HG03139 (cell line): Measurements from ENCODE around the gene PNKD.
A peak's percentile ranks its signal among the peaks of the same experiment; 100 is the strongest.

Source experiments
- ATAC-seq: cut with Tn5 transposase; IDR thresholded peaks from one replicate; pipeline ENCODE4 v1.9.1; 2021; ENCODE audit not compliant: unreplicated experiment

The PNKD gene

DNA sequence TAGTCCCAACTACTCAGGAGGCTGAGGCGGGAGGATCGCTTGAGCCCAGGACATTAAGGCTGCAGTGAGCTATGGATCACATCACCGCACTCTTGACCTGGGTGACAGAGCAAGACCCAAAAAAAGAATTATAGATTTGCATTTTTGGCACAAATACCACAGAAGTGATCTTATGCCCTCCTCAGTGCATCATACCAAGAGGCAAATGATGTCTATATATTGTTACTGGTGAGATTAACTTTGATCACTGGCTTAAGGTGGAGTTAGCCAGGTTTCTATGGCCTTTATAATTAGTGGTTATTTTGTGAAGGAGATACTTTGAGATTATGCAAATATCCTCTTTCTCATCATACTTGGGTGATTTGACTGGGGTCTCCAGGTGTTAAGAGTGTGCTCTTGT lies 64.2 kb downstream of the PNKD start:
- ATAC-seq, result no peak

DNA sequence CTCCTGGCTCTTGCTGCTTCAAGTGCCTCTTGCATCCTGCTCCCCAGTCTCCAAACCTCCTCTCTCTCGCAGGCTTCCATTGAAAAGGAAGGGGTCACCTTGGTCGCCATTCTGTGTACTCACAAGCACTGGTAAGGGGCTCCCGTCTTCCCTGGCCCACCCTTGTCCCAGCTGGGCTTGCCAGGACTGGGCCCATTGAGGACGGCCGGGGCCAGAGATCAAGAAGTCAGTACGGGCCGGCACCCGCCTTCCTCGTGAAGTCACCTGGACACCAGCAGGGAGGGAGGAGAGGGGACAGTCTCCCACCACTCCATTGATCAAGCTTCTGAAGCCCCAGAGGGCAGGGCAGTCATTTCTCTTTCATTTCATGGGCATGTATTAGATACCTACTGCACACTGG lies 70.3 kb downstream of the PNKD start:
- no peak for ATAC-seq

DNA sequence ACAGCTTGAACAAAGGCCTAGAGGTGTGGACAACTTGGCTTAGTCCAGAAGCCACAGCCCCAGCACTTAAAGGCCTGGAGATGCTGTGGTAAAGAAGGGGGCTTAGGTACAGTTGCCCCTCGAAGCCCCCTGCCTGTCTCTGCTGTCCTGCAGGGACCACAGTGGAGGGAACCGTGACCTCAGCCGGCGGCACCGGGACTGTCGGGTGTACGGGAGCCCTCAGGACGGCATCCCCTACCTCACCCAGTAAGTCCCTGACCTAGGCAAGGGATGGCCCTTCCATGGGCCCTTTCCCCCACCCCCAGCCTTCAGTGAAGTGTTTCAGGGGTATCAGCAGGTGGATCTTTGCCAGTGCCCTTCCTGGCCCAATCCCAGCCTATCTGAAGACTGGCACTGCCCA lies 71.1 kb downstream of the PNKD start:
- ATAC-seq, result no peak

DNA sequence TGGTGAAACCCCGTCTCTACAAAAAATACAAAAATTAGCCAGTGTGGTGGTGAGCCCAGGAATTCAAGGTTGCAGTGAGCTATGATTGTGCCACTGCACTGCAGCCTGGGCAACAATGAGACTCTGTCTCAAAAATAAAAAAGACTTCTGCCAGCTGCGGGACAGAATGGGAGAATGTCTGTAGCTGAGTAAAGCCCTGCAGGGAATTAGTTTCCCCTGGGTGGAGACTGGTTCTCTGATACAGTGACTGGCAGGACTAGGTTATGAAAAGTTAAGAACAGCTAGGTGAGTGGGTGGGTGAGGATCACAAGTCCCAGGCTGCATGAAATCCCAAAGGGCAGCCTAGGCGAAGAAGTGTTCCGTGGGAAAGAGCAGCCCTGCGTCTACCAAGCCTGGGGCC lies 72.5 kb downstream of the PNKD start:
- no peak for ATAC-seq

GRCh38 chr2:218343591-218343990 lies 73.3 kb downstream of the PNKD start:
- no peak for ATAC-seq

DNA sequence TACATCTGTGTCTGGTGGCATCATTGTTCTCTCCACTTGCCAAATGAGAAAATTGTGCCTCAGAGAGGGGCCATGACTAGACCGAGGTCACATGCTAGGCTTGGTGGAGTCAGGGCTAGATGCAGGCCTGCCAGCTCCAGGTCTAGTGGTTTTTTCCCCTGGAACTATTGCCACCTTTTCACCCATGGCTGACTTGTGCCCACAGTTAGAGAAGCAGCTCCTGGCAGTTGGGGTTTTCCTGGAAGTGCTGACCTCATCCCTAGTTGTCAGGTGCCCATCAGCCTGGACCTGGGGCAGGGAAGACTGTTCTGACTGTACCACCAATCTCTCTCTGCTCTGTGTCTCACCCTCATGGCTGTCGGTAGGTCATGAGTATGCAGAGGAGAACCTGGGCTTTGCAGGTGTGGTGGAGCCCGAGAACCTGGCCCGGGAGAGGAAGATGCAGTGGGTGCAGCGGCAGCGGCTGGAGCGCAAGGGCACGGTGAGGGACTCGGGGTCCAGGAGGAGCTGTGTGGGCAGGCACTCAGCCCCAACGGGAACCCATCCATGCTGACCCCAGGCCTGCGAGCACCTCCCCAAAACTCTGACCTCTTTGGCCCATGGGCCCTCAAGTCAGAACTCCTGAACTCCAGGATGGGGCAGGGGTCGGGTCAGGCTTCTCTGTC lies 73.9 kb downstream of the PNKD start:
- ATAC-seq, result no peak

GRCh38 chr2:218344755-218345417 lies 74.6 kb downstream of the PNKD start:
- ATAC-seq, result no peak

GRCh38 chr2:218345491-218346236 lies 75.3 kb downstream of the PNKD start:
- ATAC-seq, result no peak

GRCh38 chr2:218347172-218347571 lies 76.9 kb downstream of the PNKD start:
- ATAC-seq, result no peak

- no peak for ATAC-seq
These were observed 83.7 kb downstream of the PNKD start for GRCh38 chr2:218354045-218354444.

DNA sequence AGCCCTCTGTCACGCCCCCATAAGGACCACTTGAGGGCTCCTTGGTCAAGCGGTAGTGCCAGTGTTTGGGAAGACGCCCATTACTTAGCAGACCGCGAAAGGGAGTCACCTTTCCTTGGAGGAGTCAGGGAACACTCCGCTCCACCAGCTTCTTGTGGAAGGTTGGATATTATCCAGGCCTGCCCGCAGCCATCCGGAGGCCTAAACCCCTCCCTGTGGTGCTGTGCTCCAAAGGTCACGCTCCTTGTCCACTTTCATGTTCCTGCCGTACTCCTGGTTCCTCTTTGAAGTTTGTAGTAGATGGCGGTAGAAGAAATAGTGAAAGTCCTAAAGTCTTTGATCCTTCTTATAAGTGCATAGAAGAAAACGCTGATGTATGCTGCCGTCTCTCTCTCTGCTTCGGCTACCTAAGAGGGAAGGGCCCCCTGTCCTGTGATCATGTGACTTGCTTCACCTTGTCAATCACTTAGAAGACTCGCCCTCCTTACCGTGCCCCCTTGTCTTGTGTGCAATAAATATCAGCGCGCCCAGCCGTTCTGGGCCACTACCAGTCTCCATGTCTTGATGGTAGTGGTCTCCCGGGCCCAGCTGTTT lies 84.6 kb downstream of the PNKD start:
- ATAC-seq, result no peak

GRCh38 chr2:218357236-218358177 lies 87.2 kb downstream of the PNKD start:
- no peak for ATAC-seq

DNA sequence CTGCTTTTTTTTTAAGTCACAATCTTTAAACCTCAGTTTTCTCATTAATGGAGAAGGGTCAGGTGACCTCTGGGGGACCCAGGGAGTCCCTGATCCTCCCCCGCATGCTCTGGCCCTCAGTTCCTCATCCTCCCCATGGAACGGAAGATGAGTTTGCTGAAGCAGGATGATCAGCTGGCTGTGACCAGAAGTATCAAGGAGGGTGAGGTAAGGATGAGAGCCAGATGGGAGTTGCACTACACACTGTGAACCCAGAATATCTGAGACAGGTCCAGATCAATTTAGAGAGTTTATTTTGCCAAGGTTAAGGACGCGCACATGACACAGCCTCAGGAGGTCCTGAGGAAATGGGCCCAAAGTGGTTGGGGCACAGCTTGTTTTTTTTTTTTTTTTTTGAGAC lies 90.1 kb downstream of the PNKD start:
- no peak for ATAC-seq

DNA sequence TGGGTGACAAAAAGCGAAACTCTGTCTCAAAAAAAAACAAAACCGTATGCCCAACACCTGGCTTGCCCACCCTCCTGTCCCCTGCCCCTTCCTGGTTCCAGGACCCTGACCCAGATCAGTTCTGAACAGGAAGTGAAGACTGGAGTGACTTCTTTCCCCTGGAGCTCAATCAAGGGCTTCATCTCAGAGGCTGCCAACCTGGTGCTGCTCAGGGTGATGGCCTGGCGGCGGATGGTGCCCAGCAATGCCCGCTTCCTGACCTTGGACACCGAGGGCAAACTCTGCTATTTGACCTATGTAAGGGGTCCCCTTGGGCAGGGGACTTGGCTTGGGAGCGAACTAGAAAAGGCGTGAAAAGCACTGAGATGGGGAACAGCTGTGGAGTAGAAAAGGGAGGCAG lies 92.3 kb downstream of the PNKD start:
- ATAC-seq, result no peak

DNA sequence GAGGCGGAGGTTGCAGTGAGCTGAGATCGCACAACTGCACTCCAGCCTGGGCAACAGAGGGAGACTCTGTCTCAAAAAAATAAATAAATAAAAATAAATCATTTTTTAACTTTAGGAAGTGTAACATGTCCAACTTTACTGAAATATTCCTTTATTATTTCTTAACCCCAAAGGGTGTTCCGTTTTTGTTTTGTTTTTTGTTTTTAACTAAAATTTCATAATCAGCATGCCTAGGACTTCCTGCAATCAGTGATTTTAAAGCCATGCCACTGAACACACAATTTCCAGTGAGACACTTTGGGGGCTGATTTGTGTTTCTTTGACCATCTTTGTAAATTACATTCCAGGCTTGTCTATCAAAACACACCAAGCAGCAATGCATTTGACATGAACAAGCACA lies 93.4 kb downstream of the PNKD start:
- ATAC-seq, result no peak

GRCh38 chr2:218364196-218364595 lies 93.9 kb downstream of the PNKD start:
- ATAC-seq, result no peak

- ATAC-seq, result no peak
These were observed 96.5 kb downstream of the PNKD start for GRCh38 chr2:218366621-218367414.

DNA sequence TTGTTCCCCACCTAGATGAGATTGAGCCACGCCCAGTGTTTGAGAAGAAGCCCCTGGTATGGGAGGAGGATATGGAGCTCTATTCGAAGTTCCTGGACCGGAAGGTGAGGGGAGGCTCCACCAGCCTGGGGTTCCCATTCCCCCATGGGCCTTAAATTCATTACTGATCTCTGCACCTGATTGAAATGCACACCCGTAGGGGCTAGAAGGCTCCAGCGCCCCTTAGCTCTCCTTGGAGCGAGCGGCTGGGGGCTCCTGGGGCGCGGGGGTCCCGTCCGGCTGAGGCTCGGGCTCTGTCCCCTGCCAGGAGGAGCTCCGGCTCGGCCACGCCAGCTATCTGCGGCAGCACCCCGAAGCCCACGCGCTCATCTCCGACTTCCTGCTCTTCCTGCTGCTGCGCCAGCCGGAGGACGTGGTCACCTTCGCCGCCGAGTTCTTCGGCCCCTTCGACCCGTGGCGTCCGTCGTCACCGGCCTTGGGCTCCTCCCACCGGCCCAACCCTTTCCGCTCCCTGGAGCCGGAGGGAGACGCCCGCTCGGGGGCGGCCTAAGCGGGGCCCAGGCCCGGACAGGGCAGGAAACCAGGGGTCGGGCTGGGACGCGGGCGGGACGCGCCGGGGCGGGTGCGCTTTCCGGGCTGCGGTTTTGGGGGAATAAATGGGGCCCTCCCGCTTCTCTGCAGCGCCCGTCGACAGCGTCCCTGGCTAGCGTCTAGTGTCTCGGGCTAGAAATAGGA lies 97.3 kb downstream of the PNKD start:
- peak; percentile 90 for ATAC-seq

DNA sequence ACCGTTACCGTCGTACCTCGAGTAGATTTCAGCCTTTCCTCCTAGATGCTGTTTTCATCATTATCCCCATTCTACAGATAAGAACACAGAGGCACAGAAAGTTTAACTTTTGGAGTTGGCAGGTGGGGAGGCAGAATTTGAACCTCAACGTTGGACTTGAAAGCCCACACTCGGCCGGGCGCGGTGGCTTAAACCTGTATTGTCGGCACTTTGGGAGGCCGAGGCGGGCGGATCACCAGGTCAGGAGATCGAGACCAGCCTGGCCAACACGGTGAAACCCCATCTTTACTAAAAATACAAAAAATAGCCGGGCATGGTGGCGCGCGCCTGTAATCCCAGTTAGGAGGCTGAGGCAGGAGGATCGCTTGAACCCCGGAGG lies 97.8 kb downstream of the PNKD start:
- no peak for ATAC-seq
